Endothelial cell of umbilical vein (primary cell): ENCODE results near the gene ZNF84. TPM values are rescaled to one million over a fixed set of nuclear protein-coding genes. Genes with fewer than 3 reads are reported as not detected.

Experiments
- BruUV-seq: library from RNA; stranded (reverse); fragments of 400-500 nt; replicated peaks from 2 replicates; lab custom pipeline; 2021; lab: Mats Ljungman, UMichigan
- CTCF ChIA-PET: fragments of 300-600, 350-600 bp; sonication (Branson Sonifier 250); formaldehyde crosslinking; loops from one replicate; lab custom pipeline; 2021; ENCODE audit warnings: antibody characterized with exemption, inconsistent platforms; lab: Charles Lee
- POLR2A ChIA-PET: fragments of 300-600, 350-600 bp; sonication (Branson Sonifier 250); formaldehyde crosslinking; loops from one replicate; lab custom pipeline; 2021; ENCODE audit warnings: antibody characterized with exemption, inconsistent platforms; lab: Charles Lee
- DNase-seq: peaks from one replicate; pipeline ENCODE4 v3.0.0-alpha.2; 2011; ENCODE audit warnings: low read depth, low spot score
- FAIRE-seq: peaks from 2 replicates; lab custom pipeline; 2011; peaks lifted over from hg19 to GRCh38; lab: Jason Lieb, UNC
- H2AFZ ChIP-seq: 2 replicates; pipeline ENCODE4 v1.6.0; 2012; ENCODE audit warnings: low read depth, low read length, control low read depth, inconsistent platforms
- H3K27ac ChIP-seq: 2 replicates; pipeline ENCODE4 v1.5.1; 2011; ENCODE audit warnings: low read depth, mild to moderate bottlenecking, control low read depth, low read length, moderate library complexity; ENCODE audit not compliant: insufficient read depth
- H3K27me3 ChIP-seq, 2 experiments: 2 replicates each; pipeline versions ENCODE4 v1.6.0 to v1.6.1; 2011; ENCODE audit warnings: low read length in 2 of 2, mixed read lengths in 1 of 2; ENCODE audit not compliant: control insufficient read depth in 2 of 2, insufficient read depth in 2 of 2
- H3K36me3 ChIP-seq, 2 experiments: 2 replicates in 1 of 2; 3 replicates in 1 of 2; pipeline ENCODE4 v1.5.1; 2011; ENCODE audit warnings: low read length in 2 of 2, mild to moderate bottlenecking in 1 of 2, moderate library complexity in 1 of 2; ENCODE audit not compliant: control insufficient read depth in 2 of 2, insufficient read depth in 2 of 2; ENCODE audit errors: extremely low read depth in 1 of 2
- H3K4me1 ChIP-seq: 3 replicates; pipeline ENCODE4 v1.5.1; 2011; ENCODE audit warnings: mild to moderate bottlenecking, low read length; ENCODE audit not compliant: control insufficient read depth, insufficient read depth; ENCODE audit errors: extremely low read depth
- H3K4me2 ChIP-seq: 2 replicates; pipeline ENCODE4 v1.6.1; 2011; ENCODE audit warnings: low read length, control low read depth, mixed read lengths; ENCODE audit not compliant: insufficient read depth
- H3K4me3 ChIP-seq, 3 experiments: fragments of 200-600 bp in 1 of 3; sonication (generic), shearing (Covaris generic) in 1 of 3; replicated peaks in 1 of 3; 2 replicates each; pipeline ENCODE4 v1.5.1; 2011 to 2016; ENCODE audit warnings: control low read depth in 3 of 3, low read length in 3 of 3, mild to moderate bottlenecking in 2 of 3, inconsistent platforms in 1 of 3, low read depth in 1 of 3, moderate library complexity in 1 of 3; ENCODE audit not compliant: insufficient read depth in 1 of 3
- H3K79me2 ChIP-seq: 2 replicates; pipeline ENCODE4 v1.6.0; 2012; ENCODE audit warnings: low read length, inconsistent platforms; ENCODE audit not compliant: control insufficient read depth, insufficient read depth
- H3K9ac ChIP-seq: replicated peaks from 2 replicates; pipeline ENCODE3; 2011; ENCODE audit warnings: low read length, control low read depth; ENCODE audit not compliant: insufficient read depth; ENCODE audit errors: extremely low read depth
- H3K9me1 ChIP-seq: replicated peaks from 3 replicates; pipeline ENCODE4 v1.6.0; 2011; ENCODE audit warnings: mild to moderate bottlenecking, low read length; ENCODE audit not compliant: control insufficient read depth, insufficient read depth; ENCODE audit errors: extremely low read depth
- H3K9me3 ChIP-seq: replicated peaks from 2 replicates; pipeline ENCODE4 v1.5.1; 2012; ENCODE audit warnings: low read length, inconsistent platforms; ENCODE audit not compliant: control insufficient read depth, insufficient read depth
- H4K20me1 ChIP-seq: replicated peaks from 2 replicates; pipeline ENCODE3; 2011; ENCODE audit warnings: mild to moderate bottlenecking, low read length; ENCODE audit not compliant: control insufficient read depth, insufficient read depth; ENCODE audit errors: extremely low read depth
- EZH2 ChIP-seq: IDR thresholded peaks from 2 replicates; pipeline ENCODE4 v1.6.1; 2012; ENCODE audit warnings: borderline replicate concordance, low read depth, mild to moderate bottlenecking, moderate library complexity, low read length, inconsistent platforms; ENCODE audit not compliant: severe bottlenecking
- FOS ChIP-seq: IDR thresholded peaks from 2 replicates; pipeline ENCODE4 v1.6.1; 2011; ENCODE audit warnings: mild to moderate bottlenecking, low read length, moderate library complexity, borderline replicate concordance; ENCODE audit not compliant: insufficient read depth
- GATA2 ChIP-seq: IDR thresholded peaks from 2 replicates; pipeline ENCODE4 v1.7.0; 2011; ENCODE audit warnings: low read depth, mild to moderate bottlenecking, moderate library complexity, mixed read lengths, low read length; ENCODE audit not compliant: insufficient read length, insufficient read depth
- POLR2A ChIP-seq: IDR thresholded peaks from 2 replicates; pipeline ENCODE4 v1.6.1; 2012; ENCODE audit warnings: low read depth, mild to moderate bottlenecking, control low read depth, low read length
- dilution Hi-C: fragments of 300-500 bp; cut with MboI; formaldehyde crosslinking; loops from one replicate; pipeline ENCODE4 v1.15.0; 2019; ENCODE audit warnings: low sequenced_read_pairs; ENCODE audit not compliant: extremely low pct_ligation_motif_present
- intact Hi-C: fragments of 100-400 bp; cut with micrococcal nuclease; formaldehyde crosslinking; loops from one replicate; pipeline ENCODE4 v1.10.0; 2022
- polyA plus RNA-seq, 4 experiments: library from polyadenylated mRNA; depleted of rRNA in 3 of 4; stranded (reverse) in 3 of 4; unstranded in 1 of 4; fragments of >200 nt; gene quantifications; 2 replicates each; pipeline versions ENCODE4 v1.2.1 to v1.2.3, GENCODE V29; 2011 to 2012; ENCODE audit warnings: missing spikeins in 1 of 4
- total RNA-seq: library from RNA; stranded (reverse); gene quantifications from 2 replicates; pipeline ENCODE4 v1.2.3, GENCODE V29; 2021
- TF ChIP-seq, protein P1 (sequence below), 2 donors: IDR thresholded peaks; 1 replicate in 1 of 2; 2 replicates in 1 of 2; pipeline ENCODE4 v1.5.1; 2011; ENCODE audit warnings: low read length in 2 of 2, mild to moderate bottlenecking in 2 of 2, moderate library complexity in 2 of 2, control low read depth in 1 of 2, inconsistent platforms in 1 of 2, low read depth in 1 of 2; ENCODE audit not compliant: insufficient read depth in 1 of 2; ENCODE audit errors: extremely low read depth in 1 of 2
- TF ChIP-seq, protein P2 (sequence below): IDR thresholded peaks from 2 replicates; pipeline ENCODE4 v1.6.1; 2011; ENCODE audit not compliant: insufficient read depth, insufficient read length

Gene ZNF84
- total and polyA plus RNA-seq, 2 donors (not counting 3 experiments of a cell fraction or from before 2014, with no cell fraction given) = 8.8 to 26.0 TPM

DNA sequence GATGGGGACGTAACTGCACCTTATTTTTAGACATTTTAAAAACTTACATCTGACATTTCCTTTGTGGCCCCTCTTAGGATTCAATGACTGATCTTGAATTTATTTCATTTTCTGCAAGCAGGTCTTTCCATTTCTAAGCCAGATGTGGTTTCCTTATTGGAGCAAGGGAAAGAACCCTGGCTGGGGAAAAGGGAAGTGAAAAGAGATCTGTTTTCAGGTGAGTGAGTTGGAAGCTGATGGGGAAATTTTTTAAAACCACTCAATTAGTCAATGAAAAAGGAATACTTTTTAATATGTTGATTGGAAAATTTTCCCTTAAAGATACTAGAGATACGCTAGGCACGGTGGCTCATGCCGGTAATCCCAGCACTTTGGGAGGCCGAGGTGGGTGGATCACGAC is 46.0 kb downstream of the ZNF84 start:
- H3K9me3 ChIP-seq = no peaks in the 10 kb centered on the region
- no peaks in the 10 kb centered on the region for H3K9me1 ChIP-seq
- peaks cover 11% of the 10 kb centered on the region for H3K79me2 ChIP-seq
- H3K4me3 ChIP-seq = no peak overlapping the region
- DNase-seq (no peak), FAIRE-seq (no peak)
- no peak overlapping the region for H3K27ac ChIP-seq
- no peaks in the 10 kb centered on the region for H3K27me3 ChIP-seq
- peaks cover 4 to 12% of the 10 kb centered on the region in 2 experiments for H3K36me3 ChIP-seq
- no peaks in the 10 kb centered on the region for H4K20me1 ChIP-seq
- POLR2A ChIA-PET = no interaction called here
- no peak overlapping the region for H2AFZ ChIP-seq
- intact Hi-C loops = loop anchor here (5.0 kb wide), 1 partner anchor 181 kb away; no protein-coding TSS in a partner anchor
- BruUV-seq = no TSS peak
- dilution Hi-C loops = no loop called here
- H3K4me1 ChIP-seq = peaks cover 6% of the 10 kb centered on the region
- no peak overlapping the region for H3K9ac ChIP-seq
- TF ChIP-seq EZH2 (no peak), GATA2 (no peak), POLR2A (no peak)
- TF ChIP-seq, protein P1, sequence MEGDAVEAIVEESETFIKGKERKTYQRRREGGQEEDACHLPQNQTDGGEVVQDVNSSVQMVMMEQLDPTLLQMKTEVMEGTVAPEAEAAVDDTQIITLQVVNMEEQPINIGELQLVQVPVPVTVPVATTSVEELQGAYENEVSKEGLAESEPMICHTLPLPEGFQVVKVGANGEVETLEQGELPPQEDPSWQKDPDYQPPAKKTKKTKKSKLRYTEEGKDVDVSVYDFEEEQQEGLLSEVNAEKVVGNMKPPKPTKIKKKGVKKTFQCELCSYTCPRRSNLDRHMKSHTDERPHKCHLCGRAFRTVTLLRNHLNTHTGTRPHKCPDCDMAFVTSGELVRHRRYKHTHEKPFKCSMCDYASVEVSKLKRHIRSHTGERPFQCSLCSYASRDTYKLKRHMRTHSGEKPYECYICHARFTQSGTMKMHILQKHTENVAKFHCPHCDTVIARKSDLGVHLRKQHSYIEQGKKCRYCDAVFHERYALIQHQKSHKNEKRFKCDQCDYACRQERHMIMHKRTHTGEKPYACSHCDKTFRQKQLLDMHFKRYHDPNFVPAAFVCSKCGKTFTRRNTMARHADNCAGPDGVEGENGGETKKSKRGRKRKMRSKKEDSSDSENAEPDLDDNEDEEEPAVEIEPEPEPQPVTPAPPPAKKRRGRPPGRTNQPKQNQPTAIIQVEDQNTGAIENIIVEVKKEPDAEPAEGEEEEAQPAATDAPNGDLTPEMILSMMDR (IDR thresholded peaks at IDR 0.05; ENCODE audit: extremely low read depth in 1 of 2, insufficient read depth in 1 of 2, low read depth in 1 of 2, low read length in 2 of 2) = no peak
- CTCF ChIA-PET = no interaction called here
- no peak overlapping the region for H3K4me2 ChIP-seq

DNA sequence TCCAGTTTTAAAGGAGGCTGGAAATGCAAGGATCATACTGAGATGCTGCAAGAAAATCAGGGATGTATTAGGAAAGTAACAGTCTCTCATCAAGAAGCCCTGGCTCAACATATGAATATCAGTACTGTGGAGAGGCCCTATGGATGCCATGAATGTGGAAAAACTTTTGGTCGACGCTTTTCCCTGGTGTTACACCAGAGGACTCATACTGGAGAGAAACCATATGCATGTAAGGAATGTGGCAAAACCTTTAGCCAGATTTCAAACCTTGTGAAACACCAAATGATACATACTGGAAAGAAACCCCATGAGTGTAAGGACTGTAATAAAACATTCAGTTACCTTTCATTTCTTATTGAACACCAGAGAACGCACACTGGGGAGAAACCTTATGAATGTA is 68.3 kb downstream of the ZNF84 start:
- no peaks in the 10 kb centered on the region for H3K27me3 ChIP-seq
- H3K9ac ChIP-seq = no peak overlapping the region
- BruUV-seq = no TSS peak
- no peak overlapping the region for H3K27ac ChIP-seq
- FAIRE-seq (no peak), DNase-seq (peak; percentile 11)
- no peak for TF ChIP-seq EZH2
- no peak for TF ChIP-seq POLR2A
- TF ChIP-seq, protein P2, sequence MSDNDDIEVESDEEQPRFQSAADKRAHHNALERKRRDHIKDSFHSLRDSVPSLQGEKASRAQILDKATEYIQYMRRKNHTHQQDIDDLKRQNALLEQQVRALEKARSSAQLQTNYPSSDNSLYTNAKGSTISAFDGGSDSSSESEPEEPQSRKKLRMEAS = no peak
- no peak for TF ChIP-seq FOS
- dilution Hi-C loops (no loop called here), intact Hi-C loops (no loop called here)
- H3K4me3 ChIP-seq = no peak overlapping the region
- H3K4me1 ChIP-seq = no peaks in the 10 kb centered on the region
- no peaks in the 10 kb centered on the region for H3K79me2 ChIP-seq
- peaks cover 9 to 15% of the 10 kb centered on the region in 2 experiments for H3K36me3 ChIP-seq
- H3K9me3 ChIP-seq = peaks cover 33% of the 10 kb centered on the region
- H2AFZ ChIP-seq = no peak overlapping the region
- CTCF ChIA-PET = no interaction called here
- POLR2A ChIA-PET = no interaction called here
- no peak overlapping the region for H3K4me2 ChIP-seq
- no peaks in the 10 kb centered on the region for H4K20me1 ChIP-seq
- no peaks in the 10 kb centered on the region for H3K9me1 ChIP-seq
